Fibroblast of lung (primary cell): Measurements from ENCODE around the gene TBC1D12. TPM values are rescaled to one million over a fixed set of nuclear protein-coding genes. Genes with fewer than 3 reads are reported as not detected.
"Not testable (repeated sequence)": the region's sequence is repeated elsewhere in the genome, so short reads cannot be mapped to it uniquely, and the experiment has no call there.

ENCODE experiments used
- DNase-seq, 2 donors: peaks; one replicate each; pipeline versions ENCODE4 v3.0.0 to v3.0.0-alpha.2; 2010; ENCODE audit warnings: low read depth in 2 of 2
- H2AFZ ChIP-seq: 2 replicates; pipeline ENCODE4 v1.5.1; 2012; ENCODE audit warnings: low read length, control low read depth, inconsistent platforms
- H3K27ac ChIP-seq: 2 replicates; pipeline ENCODE4 v1.5.1; 2011; ENCODE audit warnings: low read length, control low read depth; ENCODE audit not compliant: insufficient read depth
- H3K27me3 ChIP-seq: 2 replicates; pipeline ENCODE4 v1.5.1; 2011; ENCODE audit warnings: mild to moderate bottlenecking, low read length; ENCODE audit not compliant: control insufficient read depth, insufficient read depth
- H3K36me3 ChIP-seq: 2 replicates; pipeline ENCODE4 v1.5.1; 2011; ENCODE audit warnings: low read length; ENCODE audit not compliant: control insufficient read depth, insufficient read depth
- H3K4me1 ChIP-seq: 2 replicates; pipeline ENCODE4 v1.5.1; 2011; ENCODE audit warnings: low read length; ENCODE audit not compliant: control insufficient read depth, insufficient read depth; ENCODE audit errors: extremely low read depth
- H3K4me2 ChIP-seq: 2 replicates; pipeline ENCODE4 v1.5.1; 2011; ENCODE audit warnings: low read length, control low read depth; ENCODE audit not compliant: insufficient read depth; ENCODE audit errors: extremely low read depth
- H3K4me3 ChIP-seq, 4 experiments: fragments of 200-600 bp in 1 of 4; sonication (generic) in 1 of 4; replicated peaks in 1 of 4; 2 replicates each; pipeline ENCODE4 v1.5.1; 2011 to 2016; ENCODE audit warnings: low read length in 4 of 4, low read depth in 3 of 4, mild to moderate bottlenecking in 3 of 4, control low read depth in 2 of 4, inconsistent platforms in 1 of 4, mixed read lengths in 1 of 4; ENCODE audit not compliant: insufficient read depth in 1 of 4; ENCODE audit errors: control extremely low read depth in 1 of 4
- H3K79me2 ChIP-seq: 2 replicates; pipeline ENCODE4 v1.5.1; 2012; ENCODE audit warnings: mild to moderate bottlenecking, low read length, inconsistent platforms; ENCODE audit not compliant: control insufficient read depth, insufficient read depth
- H3K9ac ChIP-seq: 2 replicates; pipeline ENCODE4 v1.5.1; 2011; ENCODE audit warnings: mild to moderate bottlenecking, low read length, control low read depth; ENCODE audit not compliant: insufficient read depth
- H3K9me3 ChIP-seq: 2 replicates; pipeline ENCODE4 v1.5.1; 2012; ENCODE audit warnings: low read depth, low read length; ENCODE audit not compliant: control insufficient read depth, insufficient read depth
- H4K20me1 ChIP-seq: 2 replicates; pipeline ENCODE4 v1.5.1; 2011; ENCODE audit warnings: low read length; ENCODE audit not compliant: control insufficient read depth, insufficient read depth; ENCODE audit errors: extremely low read depth
- EZH2 ChIP-seq: IDR thresholded peaks from 2 replicates; pipeline ENCODE4 v1.5.1; 2012; ENCODE audit warnings: low read length, control low read depth, mild to moderate bottlenecking; ENCODE audit errors: missing control alignments
- polyA plus RNA-seq, 2 donors: library from polyadenylated mRNA; depleted of rRNA in 1 of 2; stranded (reverse) in 1 of 2; unstranded in 1 of 2; fragments of >200 nt; gene quantifications; 2 replicates each; pipeline ENCODE4 v1.2.1, GENCODE V29; 2011 to 2012; ENCODE audit warnings: missing spikeins in 1 of 2
- total RNA-seq: library from RNA; depleted of rRNA; stranded (reverse); fragments of >200 nt; gene quantifications from 2 replicates; pipeline ENCODE4 v1.2.1, GENCODE V29; 2014
- TF ChIP-seq, protein P1 (sequence below), 2 donors: IDR thresholded peaks in 1 of 2; conservative IDR thresholded peaks in 1 of 2; 1 replicate in 1 of 2; 2 replicates in 1 of 2; pipeline ENCODE4 v1.5.1; 2011 to 2012; ENCODE audit warnings: low read length in 2 of 2, control low read depth in 1 of 2, inconsistent platforms in 1 of 2, low read depth in 1 of 2, mild to moderate bottlenecking in 1 of 2

TBC1D12 gene
- total and polyA plus RNA-seq, 2 donors (not counting 1 experiment from before 2014, with no cell fraction given) = 7.8 to 13.9 TPM

DNA sequence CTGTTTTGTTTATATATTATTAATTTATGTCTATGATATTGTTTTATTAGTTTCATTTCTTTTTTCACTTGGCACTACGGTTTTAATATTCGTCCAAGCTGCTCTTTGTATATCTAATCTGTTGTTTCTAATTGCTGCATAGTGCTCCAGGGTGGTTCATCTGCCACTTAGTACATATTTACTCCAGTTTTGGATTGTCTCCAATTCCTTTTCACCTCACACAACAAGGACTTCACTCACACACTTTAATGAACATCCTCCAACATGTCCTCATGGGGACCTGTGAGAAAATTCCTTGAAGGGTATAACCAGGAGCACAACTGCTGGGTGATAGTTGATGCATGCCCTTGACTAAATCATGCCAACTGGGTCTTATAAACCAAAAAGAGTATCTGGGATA is 25.5 kb upstream of the TBC1D12 start:
- Histone ChIP-seq H3K4me3 (no peak overlapping the region), H3K27me3 (no peaks in the 10 kb centered on the region), H3K4me1 (no peaks in the 10 kb centered on the region), H3K79me2 (no peaks in the 10 kb centered on the region), H2AFZ (no peak overlapping the region), H3K4me2 (no peak overlapping the region), H3K36me3 (no peaks in the 10 kb centered on the region), H3K27ac (no peak overlapping the region), H3K9me3 (no peaks in the 10 kb centered on the region), H3K9ac (no peak overlapping the region), H4K20me1 (no peaks in the 10 kb centered on the region)
- TF ChIP-seq, protein P1, sequence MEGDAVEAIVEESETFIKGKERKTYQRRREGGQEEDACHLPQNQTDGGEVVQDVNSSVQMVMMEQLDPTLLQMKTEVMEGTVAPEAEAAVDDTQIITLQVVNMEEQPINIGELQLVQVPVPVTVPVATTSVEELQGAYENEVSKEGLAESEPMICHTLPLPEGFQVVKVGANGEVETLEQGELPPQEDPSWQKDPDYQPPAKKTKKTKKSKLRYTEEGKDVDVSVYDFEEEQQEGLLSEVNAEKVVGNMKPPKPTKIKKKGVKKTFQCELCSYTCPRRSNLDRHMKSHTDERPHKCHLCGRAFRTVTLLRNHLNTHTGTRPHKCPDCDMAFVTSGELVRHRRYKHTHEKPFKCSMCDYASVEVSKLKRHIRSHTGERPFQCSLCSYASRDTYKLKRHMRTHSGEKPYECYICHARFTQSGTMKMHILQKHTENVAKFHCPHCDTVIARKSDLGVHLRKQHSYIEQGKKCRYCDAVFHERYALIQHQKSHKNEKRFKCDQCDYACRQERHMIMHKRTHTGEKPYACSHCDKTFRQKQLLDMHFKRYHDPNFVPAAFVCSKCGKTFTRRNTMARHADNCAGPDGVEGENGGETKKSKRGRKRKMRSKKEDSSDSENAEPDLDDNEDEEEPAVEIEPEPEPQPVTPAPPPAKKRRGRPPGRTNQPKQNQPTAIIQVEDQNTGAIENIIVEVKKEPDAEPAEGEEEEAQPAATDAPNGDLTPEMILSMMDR (conservative IDR thresholded peaks at IDR 0.05 in 1 of 2, IDR thresholded peaks at IDR 0.05 in 1 of 2; ENCODE audit: low read depth in 1 of 2, low read length in 2 of 2) = no peak
- TF ChIP-seq EZH2 = no peak
- DNase-seq = no peak

DNA sequence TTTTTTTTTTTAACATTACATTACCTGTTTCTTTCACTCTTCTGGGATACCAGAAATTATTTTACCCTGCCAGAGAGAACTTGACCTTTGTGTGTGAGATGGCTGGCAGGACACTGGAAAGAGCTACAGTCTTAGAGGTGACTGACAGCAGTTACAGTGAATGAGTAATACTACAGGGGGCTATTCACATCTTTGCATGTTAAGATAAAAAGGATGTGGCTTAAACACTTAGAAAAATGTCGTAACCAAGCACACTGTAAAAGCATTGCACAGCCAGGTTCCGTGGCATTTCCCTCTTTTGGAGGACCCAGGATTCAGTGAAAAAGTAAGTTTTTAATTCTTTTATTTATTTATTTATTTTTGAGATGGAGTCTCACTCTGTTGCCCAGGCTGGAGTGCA is 18.8 kb upstream of the TBC1D12 start:
- Histone ChIP-seq H3K27me3 (no peaks in the 10 kb centered on the region), H3K79me2 (no peaks in the 10 kb centered on the region), H3K4me2 (no peak overlapping the region), H3K27ac (no peak overlapping the region), H3K4me1 (no peaks in the 10 kb centered on the region), H4K20me1 (no peaks in the 10 kb centered on the region), H3K4me3 (no peak overlapping the region), H3K9ac (no peak overlapping the region), H3K36me3 (no peaks in the 10 kb centered on the region), H3K9me3 (no peaks in the 10 kb centered on the region), H2AFZ (no peak overlapping the region)
- no peak for DNase-seq
- TF ChIP-seq EZH2 = no peak
- TF ChIP-seq, protein P1 (conservative IDR thresholded peaks at IDR 0.05 in 1 of 2, IDR thresholded peaks at IDR 0.05 in 1 of 2; ENCODE audit: low read depth in 1 of 2, low read length in 2 of 2) = no peak

DNA sequence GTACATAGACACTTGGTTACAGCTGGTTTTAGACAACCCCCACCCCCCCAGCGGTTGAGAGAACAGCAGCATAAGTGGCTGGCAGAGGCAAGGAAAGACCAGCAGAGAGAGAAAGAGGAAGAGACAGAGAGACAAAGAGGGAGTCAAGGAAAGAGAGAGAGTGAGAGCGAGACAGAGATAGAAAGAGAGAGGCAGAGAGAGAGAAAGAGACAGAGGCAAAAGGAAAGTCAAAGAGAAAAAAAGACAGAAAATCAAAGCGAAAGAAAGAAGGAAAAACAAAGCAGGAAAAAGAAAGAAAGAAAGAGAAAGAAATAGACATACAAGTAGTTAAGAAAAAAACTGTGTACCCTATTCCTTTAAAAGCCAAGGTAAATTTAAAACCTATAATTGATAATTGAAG is 16.6 kb upstream of the TBC1D12 start:
- not testable (repeated sequence) for H3K36me3 ChIP-seq, DNase-seq, H3K27ac ChIP-seq, H3K4me3 ChIP-seq, H4K20me1 ChIP-seq, H3K4me1 ChIP-seq, H3K9ac ChIP-seq, H3K79me2 ChIP-seq, H3K4me2 ChIP-seq, H3K27me3 ChIP-seq, H2AFZ ChIP-seq, H3K9me3 ChIP-seq

DNA sequence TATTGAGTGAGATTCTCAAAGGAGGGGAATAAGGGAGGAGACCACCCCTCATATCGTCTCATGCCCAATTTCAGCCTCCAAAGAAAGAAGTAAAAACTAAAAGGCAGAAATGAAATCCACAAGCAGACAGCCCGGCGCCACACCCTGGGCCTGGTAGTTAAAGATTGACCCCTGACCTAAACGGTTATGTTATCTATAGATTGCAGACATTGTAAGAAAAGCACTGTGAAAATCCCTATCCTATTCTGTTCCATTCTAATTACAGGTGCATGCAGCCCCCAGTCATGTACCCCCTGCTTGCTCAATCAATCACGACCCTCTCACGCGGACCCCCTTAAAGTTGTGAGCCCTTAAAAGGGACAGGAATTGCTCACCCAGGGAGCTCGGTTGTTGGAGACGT is 10.2 kb upstream of the TBC1D12 start:
- not testable (repeated sequence) for H2AFZ ChIP-seq, H3K9me3 ChIP-seq, H3K27me3 ChIP-seq, H3K27ac ChIP-seq, H3K4me1 ChIP-seq, H4K20me1 ChIP-seq, H3K36me3 ChIP-seq, H3K4me2 ChIP-seq, H3K79me2 ChIP-seq, H3K4me3 ChIP-seq, DNase-seq, H3K9ac ChIP-seq
